ENCODE measurements around the gene RRP8.

RRP8 gene

GRCh38 chr11:6623391-6624363 lies 20.3 kb upstream of the RRP8 start:
- ChIA-PET CTCF (interaction anchor here (1.0 to 2.0 kb wide), 11 partner anchors 8 to 83 kb away, joined by 3 to 8 read pairs (median 3); partner anchors contain the start of genes MRPL17 and TAF10), POLR2A (interaction anchor here (0.5 to 1.0 kb wide), 2 partner anchors 12 to 47 kb away, joined by 4 to 8 read pairs; partner anchors contain the start of gene TAF10)
- DNase-seq (ENCODE audit: extremely low spot score): no peak
- TF ChIP-seq, protein P1, sequence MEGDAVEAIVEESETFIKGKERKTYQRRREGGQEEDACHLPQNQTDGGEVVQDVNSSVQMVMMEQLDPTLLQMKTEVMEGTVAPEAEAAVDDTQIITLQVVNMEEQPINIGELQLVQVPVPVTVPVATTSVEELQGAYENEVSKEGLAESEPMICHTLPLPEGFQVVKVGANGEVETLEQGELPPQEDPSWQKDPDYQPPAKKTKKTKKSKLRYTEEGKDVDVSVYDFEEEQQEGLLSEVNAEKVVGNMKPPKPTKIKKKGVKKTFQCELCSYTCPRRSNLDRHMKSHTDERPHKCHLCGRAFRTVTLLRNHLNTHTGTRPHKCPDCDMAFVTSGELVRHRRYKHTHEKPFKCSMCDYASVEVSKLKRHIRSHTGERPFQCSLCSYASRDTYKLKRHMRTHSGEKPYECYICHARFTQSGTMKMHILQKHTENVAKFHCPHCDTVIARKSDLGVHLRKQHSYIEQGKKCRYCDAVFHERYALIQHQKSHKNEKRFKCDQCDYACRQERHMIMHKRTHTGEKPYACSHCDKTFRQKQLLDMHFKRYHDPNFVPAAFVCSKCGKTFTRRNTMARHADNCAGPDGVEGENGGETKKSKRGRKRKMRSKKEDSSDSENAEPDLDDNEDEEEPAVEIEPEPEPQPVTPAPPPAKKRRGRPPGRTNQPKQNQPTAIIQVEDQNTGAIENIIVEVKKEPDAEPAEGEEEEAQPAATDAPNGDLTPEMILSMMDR (IDR thresholded peaks at IDR 0.05; ENCODE audit: control extremely low read depth, extremely low read depth, low read depth, missing control alignments): no peak

GRCh38 chr11:6622261-6623171 lies 19.1 kb upstream of the RRP8 start:
- DNase-seq (ENCODE audit: extremely low spot score): no peak
- POLR2A ChIA-PET: interaction anchor here (1.0 kb wide), 1 partner anchor 11 kb away, joined by 4 read pairs; the partner anchor contains the start of gene TAF10
- TF ChIP-seq, protein P1 (IDR thresholded peaks at IDR 0.05; ENCODE audit: control extremely low read depth, extremely low read depth, low read depth, missing control alignments): no peak
- CTCF ChIA-PET: interaction anchor here (1.0 to 2.0 kb wide), 13 partner anchors 14 to 133 kb away, joined by 3 to 8 read pairs (median 4); partner anchors contain the start of gene MRPL17

- CTCF ChIA-PET: interaction anchor here (1.1 to 2.0 kb wide), 10 partner anchors 9 to 133 kb away, joined by 3 to 7 read pairs (median 5); partner anchors contain the start of gene MRPL17
- TF ChIP-seq, protein P1 (IDR thresholded peaks at IDR 0.05; ENCODE audit: control extremely low read depth, extremely low read depth, low read depth, missing control alignments): no peak
- POLR2A ChIA-PET: no interaction called here
- DNase-seq (ENCODE audit: extremely low spot score): no peak
These were observed 18.3 kb upstream of the RRP8 start for GRCh38 chr11:6621711-6622211.

DNA sequence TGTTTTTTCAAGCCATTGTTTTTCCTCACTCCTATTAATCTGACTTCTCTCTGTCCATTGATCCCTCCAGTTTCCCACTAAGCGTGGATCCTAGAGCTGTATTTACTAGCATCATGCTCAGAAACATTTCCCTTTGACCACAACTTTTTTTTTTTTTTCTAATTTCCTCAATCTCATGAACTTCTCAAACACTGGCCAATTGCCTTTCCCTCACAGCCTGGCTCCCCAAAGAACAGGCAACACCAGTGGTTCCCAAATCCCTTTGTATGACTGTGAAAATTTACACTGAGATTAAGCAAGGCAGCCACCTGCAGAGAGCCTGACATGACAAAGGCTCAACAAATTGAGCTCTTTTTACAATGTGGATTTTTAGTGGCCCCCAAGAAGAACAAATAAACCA lies 17.2 kb upstream of the RRP8 start:
- TF ChIP-seq, protein P1 (IDR thresholded peaks at IDR 0.05; ENCODE audit: control extremely low read depth, extremely low read depth, low read depth, missing control alignments): no peak
- ChIA-PET CTCF (interaction anchor here (1.1 to 2.0 kb wide), 9 partner anchors 9 to 62 kb away, joined by 3 to 7 read pairs (median 5); partner anchors contain the start of genes MRPL17 and TAF10), POLR2A (interaction anchor here (0.7 kb wide), 1 partner anchor 19 kb away, joined by 4 read pairs; no protein-coding TSS in a partner anchor)
- DNase-seq (ENCODE audit: extremely low spot score): no peak

GRCh38 chr11:6619004-6619745 lies 15.8 kb upstream of the RRP8 start, which contains the start of gene TPP1:
TSS of gene TPP1 (minus strand) at chr11:6619422. CDS start at chr11:6619400, 22 bp downstream.
- CTCF ChIA-PET: interaction anchor here (1.1 to 2.9 kb wide), 16 partner anchors 8 to 118 kb away, joined by 3 to 20 read pairs (median 5); partner anchors contain the start of genes ILK, MRPL17 and RRP8
- TF ChIP-seq, protein P1 (IDR thresholded peaks at IDR 0.05; ENCODE audit: control extremely low read depth, extremely low read depth, low read depth, missing control alignments): no peak
- POLR2A ChIA-PET: interaction anchor here (0.6 to 2.6 kb wide), 7 partner anchors 15 to 143 kb away, joined by 3 to 12 read pairs (median 3); partner anchors contain the start of genes ARFIP2, ILK, MRPL17 and TIMM10B

More at GRCh38 chr11:6619004-6619745, 15.8 kb upstream of the RRP8 start, which contains the start of gene TPP1:
- DNase-seq (ENCODE audit: extremely low spot score): peak; percentile 97
